CD14-positive monocyte (primary cell): ENCODE measurements around the gene SLC25A30. TPM values are rescaled to one million over a fixed set of nuclear protein-coding genes. Genes with fewer than 3 reads are reported as not detected.

Experiments used
- DNase-seq, 3 donors: peaks; one replicate each; pipeline ENCODE4 v3.0.0-alpha.2; 2011 to 2022
- H2AFZ ChIP-seq: 2 replicates; pipeline ENCODE4 v1.6.0; 2012; ENCODE audit warnings: mild to moderate bottlenecking, low read depth, low read length, inconsistent platforms; ENCODE audit not compliant: insufficient read depth, poor library complexity, severe bottlenecking
- H3K27ac ChIP-seq, 2 donors: 1 replicate in 1 of 2; 2 replicates in 1 of 2; pipeline ENCODE4 v1.5.1; 2012 to 2013; ENCODE audit warnings: low read length in 2 of 2, control low read depth in 1 of 2, inconsistent platforms in 1 of 2, low read depth in 1 of 2, mild to moderate bottlenecking in 1 of 2
- H3K27me3 ChIP-seq, 2 donors: one replicate each; pipeline versions ENCODE4 v1.6.0 to v1.6.1; 2011 to 2013; ENCODE audit warnings: low read length in 2 of 2; ENCODE audit not compliant: control insufficient read depth in 2 of 2, insufficient read depth in 2 of 2
- H3K36me3 ChIP-seq, 2 donors: replicated peaks in 1 of 2; 1 replicate in 1 of 2; 2 replicates in 1 of 2; pipeline versions ENCODE4 v1.5.1 to v1.6.1; 2012 to 2013; ENCODE audit warnings: low read length in 2 of 2, control low read depth in 1 of 2, inconsistent platforms in 1 of 2, mild to moderate bottlenecking in 1 of 2; ENCODE audit not compliant: insufficient read depth in 2 of 2, control insufficient read depth in 1 of 2
- H3K4me1 ChIP-seq, 2 donors: 1 replicate in 1 of 2; 2 replicates in 1 of 2; pipeline versions ENCODE4 v1.5.1 to v1.6.1; 2012 to 2013; ENCODE audit warnings: low read length in 2 of 2, control low read depth in 1 of 2, inconsistent platforms in 1 of 2, mild to moderate bottlenecking in 1 of 2, moderate library complexity in 1 of 2; ENCODE audit not compliant: insufficient read depth in 2 of 2, control insufficient read depth in 1 of 2
- H3K4me2 ChIP-seq: replicated peaks from 2 replicates; pipeline ENCODE3; 2012; ENCODE audit warnings: low read length, moderate library complexity, mild to moderate bottlenecking; ENCODE audit not compliant: poor library complexity, severe bottlenecking; ENCODE audit errors: extremely low read depth
- H3K4me3 ChIP-seq, 3 experiments: fragments of 200-600 bp in 1 of 3; sonication (generic) in 1 of 3; replicated peaks in 1 of 3; 1 replicate in 2 of 3; 2 replicates in 1 of 3; pipeline ENCODE4 v1.5.1; 2011 to 2013; ENCODE audit warnings: low read length in 3 of 3, mild to moderate bottlenecking in 3 of 3, control low read depth in 2 of 3, low read depth in 2 of 3, inconsistent platforms in 1 of 3, moderate library complexity in 1 of 3
- H3K79me2 ChIP-seq: 2 replicates; pipeline ENCODE4 v1.6.0; 2012; ENCODE audit warnings: mild to moderate bottlenecking, control low read depth, inconsistent platforms, low read length, moderate library complexity; ENCODE audit not compliant: insufficient read depth
- H3K9ac ChIP-seq: 2 replicates; pipeline ENCODE4 v1.6.0; 2017; ENCODE audit warnings: low read length, mild to moderate bottlenecking; ENCODE audit not compliant: insufficient read depth, poor library complexity, severe bottlenecking
- H3K9me3 ChIP-seq, 2 donors: replicated peaks in 1 of 2; 1 replicate in 1 of 2; 2 replicates in 1 of 2; pipeline versions ENCODE4 v1.5.1 to v1.6.1; 2012 to 2013; ENCODE audit warnings: low read length in 2 of 2, control low read depth in 1 of 2; ENCODE audit not compliant: control insufficient read depth in 1 of 2, insufficient read depth in 1 of 2
- H4K20me1 ChIP-seq: 2 replicates; pipeline ENCODE4 v1.6.0; 2012; ENCODE audit warnings: mild to moderate bottlenecking, low read length, control low read depth, moderate library complexity; ENCODE audit not compliant: insufficient read depth
- H3K27ac Mint-ChIP-seq, 7 donors: one replicate each; pipeline ENCODE4 v1.8.0; 2020; ENCODE audit warnings: mild to moderate bottlenecking in 7 of 7, mixed read lengths in 7 of 7, moderate library complexity in 6 of 7, inconsistent platforms in 2 of 7
- H3K27me3 Mint-ChIP-seq, 3 donors: one replicate each; pipeline ENCODE4 v1.8.0; 2021 to 2022; ENCODE audit warnings: low read depth in 3 of 3, mild to moderate bottlenecking in 3 of 3, mixed read lengths in 3 of 3, moderate library complexity in 3 of 3, inconsistent platforms in 1 of 3
- H3K36me3 Mint-ChIP-seq, 2 donors: one replicate each; pipeline ENCODE4 v1.8.0; 2020; ENCODE audit warnings: mixed read lengths in 2 of 2, inconsistent platforms in 1 of 2, mild to moderate bottlenecking in 1 of 2
- H3K4me1 Mint-ChIP-seq: one replicate; pipeline ENCODE4 v1.8.0; 2020; ENCODE audit warnings: mild to moderate bottlenecking, mixed read lengths
- H3K4me3 Mint-ChIP-seq, 2 donors: one replicate each; pipeline ENCODE4 v1.8.0; 2020; ENCODE audit warnings: mild to moderate bottlenecking in 2 of 2, mixed read lengths in 2 of 2, moderate library complexity in 1 of 2
- H3K9me3 Mint-ChIP-seq, 7 donors: one replicate each; pipeline ENCODE4 v1.8.0; 2020 to 2022; ENCODE audit warnings: mixed read lengths in 7 of 7, mild to moderate bottlenecking in 6 of 7, moderate library complexity in 6 of 7, inconsistent platforms in 2 of 7
- WGBS: methylation state at CpG from one replicate; pipeline ENCODE4 v1.1.5; 2013; ENCODE audit warnings: missing lambda C conversion rate; ENCODE audit not compliant: insufficient coverage; 5-methylcytosine and 5-hydroxymethylcytosine counted together
- intact Hi-C, 2 donors: fragments of 100-400 bp; cut with micrococcal nuclease; formaldehyde crosslinking; loops; one replicate each; pipeline versions ENCODE4 v1.15.0 to v1.15.1; 2023
- polyA plus RNA-seq, 3 donors: library from polyadenylated mRNA; depleted of rRNA in 1 of 3; unstranded in 2 of 3; stranded (reverse) in 1 of 3; fragments of 300-500 nt in 2 of 3; fragments of >200 nt in 1 of 3; fragmentation: Illumina TruSeq in 2 of 3; gene quantifications; 1 replicate in 2 of 3; 2 replicates in 1 of 3; pipeline ENCODE4 v1.2.3, GENCODE V29; 2012 to 2021
- TF ChIP-seq, protein P1 (sequence below): fragments of 200-600 bp; IDR thresholded peaks from one replicate; pipeline ENCODE4 v1.8.0; 2022; ENCODE audit warnings: antibody characterized with exemption, mild to moderate bottlenecking

Gene SLC25A30
- polyA plus RNA-seq, 3 donors: 0.92 to 14.0 (median 2.3) TPM

DNA sequence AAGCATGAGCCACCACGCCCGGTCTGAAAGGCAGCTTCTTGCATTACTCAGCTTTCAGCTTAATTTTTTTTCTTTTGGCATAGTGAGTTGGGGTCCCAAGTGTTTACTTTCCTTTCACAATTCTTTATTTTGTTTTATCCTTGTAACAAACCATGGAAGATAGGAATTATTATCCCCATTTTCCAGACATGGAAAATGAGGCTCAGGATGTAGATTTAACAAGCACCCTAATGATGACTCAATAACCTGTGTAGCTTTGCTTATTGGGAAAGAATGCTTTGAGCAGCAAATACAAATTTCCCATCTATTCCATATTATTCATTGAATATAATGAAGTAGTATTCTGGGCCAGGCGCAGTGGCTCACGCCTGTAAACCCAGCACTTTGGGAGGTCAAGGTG lies 33.1 kb upstream of the SLC25A30 start:
- Histone ChIP-seq H3K79me2 (no peaks in the 10 kb centered on the region), H2AFZ (no peak overlapping the region), H3K27ac (no peak overlapping the region), H3K4me3 (no peak overlapping the region), H3K4me2 (no peak overlapping the region), H3K27me3 (no peaks in the 10 kb centered on the region), H3K9me3 (no peaks in the 10 kb centered on the region), H4K20me1 (no peaks in the 10 kb centered on the region), H3K36me3 (no peaks in the 10 kb centered on the region), H3K9ac (no peak overlapping the region), H3K4me1 (no peaks in the 10 kb centered on the region)
- peaks cover 0 to 7% (median 1%) of the 10 kb centered on the region in 3 donors for H3K27me3 Mint-ChIP-seq
- intact Hi-C loops: no loop called here
- H3K36me3 Mint-ChIP-seq: no peaks in the 10 kb centered on the region
- no CpG with 5 or more reads among the region's 4 CpGs for WGBS
- no peaks in the 10 kb centered on the region for H3K4me1 Mint-ChIP-seq
- DNase-seq: no peak
- no peak overlapping the region for H3K4me3 Mint-ChIP-seq
- H3K27ac Mint-ChIP-seq: no peak overlapping the region
- peaks cover 0 to 5% (median 0%) of the 10 kb centered on the region in 7 donors for H3K9me3 Mint-ChIP-seq
- TF ChIP-seq, protein P1, sequence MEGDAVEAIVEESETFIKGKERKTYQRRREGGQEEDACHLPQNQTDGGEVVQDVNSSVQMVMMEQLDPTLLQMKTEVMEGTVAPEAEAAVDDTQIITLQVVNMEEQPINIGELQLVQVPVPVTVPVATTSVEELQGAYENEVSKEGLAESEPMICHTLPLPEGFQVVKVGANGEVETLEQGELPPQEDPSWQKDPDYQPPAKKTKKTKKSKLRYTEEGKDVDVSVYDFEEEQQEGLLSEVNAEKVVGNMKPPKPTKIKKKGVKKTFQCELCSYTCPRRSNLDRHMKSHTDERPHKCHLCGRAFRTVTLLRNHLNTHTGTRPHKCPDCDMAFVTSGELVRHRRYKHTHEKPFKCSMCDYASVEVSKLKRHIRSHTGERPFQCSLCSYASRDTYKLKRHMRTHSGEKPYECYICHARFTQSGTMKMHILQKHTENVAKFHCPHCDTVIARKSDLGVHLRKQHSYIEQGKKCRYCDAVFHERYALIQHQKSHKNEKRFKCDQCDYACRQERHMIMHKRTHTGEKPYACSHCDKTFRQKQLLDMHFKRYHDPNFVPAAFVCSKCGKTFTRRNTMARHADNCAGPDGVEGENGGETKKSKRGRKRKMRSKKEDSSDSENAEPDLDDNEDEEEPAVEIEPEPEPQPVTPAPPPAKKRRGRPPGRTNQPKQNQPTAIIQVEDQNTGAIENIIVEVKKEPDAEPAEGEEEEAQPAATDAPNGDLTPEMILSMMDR: no peak

DNA sequence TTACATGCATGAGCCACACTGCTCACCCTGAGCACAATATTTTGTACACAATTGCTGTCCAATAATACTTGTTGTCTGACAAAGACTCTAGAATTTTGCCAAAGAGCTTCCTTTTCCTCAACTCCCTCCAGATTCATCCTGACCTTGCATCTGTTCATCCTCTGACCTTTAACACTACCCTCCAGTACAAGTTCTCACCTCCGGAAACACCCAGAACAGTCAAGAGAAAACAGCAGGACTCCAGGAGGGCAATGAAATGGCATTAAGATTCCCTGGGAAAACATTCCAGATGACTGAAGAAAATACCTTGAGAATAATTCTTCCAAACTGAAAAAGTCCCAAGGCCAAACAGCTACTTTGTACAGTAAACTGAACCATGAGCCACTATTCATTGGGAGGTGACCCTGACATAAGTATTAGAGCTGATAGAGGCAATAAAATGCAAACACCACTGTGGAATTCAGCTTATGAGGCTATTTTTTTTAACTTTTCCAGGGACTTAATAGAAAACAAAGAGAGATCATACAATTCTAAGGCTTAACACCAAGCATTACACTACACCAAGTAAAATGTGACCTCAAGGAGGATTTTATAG lies 30.9 kb upstream of the SLC25A30 start:
- H3K4me1 ChIP-seq: no peaks in the 10 kb centered on the region
- no peaks in the 10 kb centered on the region for H3K27me3 ChIP-seq
- no peak overlapping the region for H3K4me3 ChIP-seq
- no peak for DNase-seq
- no peaks in the 10 kb centered on the region for H3K36me3 ChIP-seq
- H3K9ac ChIP-seq: no peak overlapping the region
- Mint-ChIP-seq H3K36me3 (no peaks in the 10 kb centered on the region), H3K27me3 (peaks cover 1 to 7% (median 2%) of the 10 kb centered on the region in 3 donors), H3K9me3 (peaks cover 0 to 1% (median 0%) of the 10 kb centered on the region in 7 donors), H3K4me1 (no peaks in the 10 kb centered on the region), H3K27ac (no peak overlapping the region), H3K4me3 (no peak overlapping the region)
- no peak overlapping the region for H3K27ac ChIP-seq
- WGBS: no CpG with 5 or more reads among the region's 1 CpG
- no peak overlapping the region for H3K4me2 ChIP-seq
- intact Hi-C loops: no loop called here
- TF ChIP-seq, protein P1: no peak
- no peaks in the 10 kb centered on the region for H4K20me1 ChIP-seq
- no peaks in the 10 kb centered on the region for H3K79me2 ChIP-seq
- no peaks in the 10 kb centered on the region for H3K9me3 ChIP-seq
- no peak overlapping the region for H2AFZ ChIP-seq
